HepG2 (cell line): ENCODE measurements around the gene TPM2. TPM values are rescaled to one million over a fixed set of nuclear protein-coding genes. Genes with fewer than 3 reads are reported as not detected.

ENCODE experiments used
- ARID5B ChIP-seq: IDR thresholded peaks from 2 replicates; pipeline ENCODE4 v1.4.0; 2020; ENCODE audit warnings: mild to moderate bottlenecking, missing genetic modification reagents
- EP300 ChIP-seq, 3 experiments: sonication (generic) in 1 of 3; formaldehyde crosslinking in 1 of 3; IDR thresholded peaks; 2 replicates each; pipeline versions ENCODE4 v1.5.1 to v1.6.1; 2011 to 2020; ENCODE audit warnings: low read depth in 2 of 3, low read length in 2 of 3, borderline replicate concordance in 1 of 3, improper control_type of control experiment in 1 of 3, mild to moderate bottlenecking in 1 of 3, missing genetic modification reagents in 1 of 3, moderate library complexity in 1 of 3
- FOSL2 ChIP-seq: sonication (generic); formaldehyde crosslinking; IDR thresholded peaks from 2 replicates; pipeline ENCODE4 v1.4.0; 2020; ENCODE audit warnings: missing genetic modification reagents
- HMG20A ChIP-seq: IDR thresholded peaks from 2 replicates; pipeline ENCODE4 v1.6.1; 2016; ENCODE audit warnings: borderline replicate concordance
- MXD4 ChIP-seq: IDR thresholded peaks from 2 replicates; pipeline ENCODE4 v1.6.1; 2016; ENCODE audit warnings: mild to moderate bottlenecking, missing biosample characterization, missing genetic modification reagents
- NFKB2 ChIP-seq: sonication (generic); formaldehyde crosslinking; IDR thresholded peaks from 2 replicates; pipeline ENCODE4 v1.4.0; 2020; ENCODE audit warnings: missing genetic modification reagents, borderline replicate concordance
- PHF21A ChIP-seq: sonication (generic); formaldehyde crosslinking; IDR thresholded peaks from 2 replicates; pipeline ENCODE4 v1.5.0; 2020; ENCODE audit warnings: mild to moderate bottlenecking, missing genetic modification reagents
- SIX4 ChIP-seq: sonication (generic); formaldehyde crosslinking; IDR thresholded peaks from 2 replicates; pipeline ENCODE4 v1.4.0; 2020; ENCODE audit warnings: missing genetic modification reagents
- TFE3 ChIP-seq: IDR thresholded peaks from 2 replicates; pipeline ENCODE4 v1.6.1; 2016
- THAP9 ChIP-seq: sonication (generic); formaldehyde crosslinking; IDR thresholded peaks from 2 replicates; pipeline ENCODE4; 2020; ENCODE audit warnings: missing genetic modification reagents, mild to moderate bottlenecking, borderline replicate concordance
- YEATS2 ChIP-seq: sonication (generic); formaldehyde crosslinking; IDR thresholded peaks from 2 replicates; pipeline ENCODE4 v1.4.0; 2020; ENCODE audit warnings: missing genetic modification reagents, borderline replicate concordance
- ZMAT3 ChIP-seq: sonication (generic); formaldehyde crosslinking; conservative IDR thresholded peaks from 2 replicates; pipeline ENCODE4 v1.7.0; 2021; ENCODE audit warnings: missing genetic modification reagents
- ZNF496 ChIP-seq: sonication (generic); formaldehyde crosslinking; IDR thresholded peaks from 2 replicates; pipeline ENCODE4 v1.8.1; 2023; ENCODE audit warnings: mild to moderate bottlenecking, moderate library complexity, missing genetic modification reagents; ENCODE audit not compliant: insufficient replicate concordance
- ZNF780A ChIP-seq: sonication (generic); formaldehyde crosslinking; IDR thresholded peaks from 2 replicates; pipeline ENCODE4 v1.8.0; 2022; ENCODE audit warnings: mild to moderate bottlenecking, missing genetic modification reagents, moderate library complexity
- ZNF782 ChIP-seq: sonication (generic); formaldehyde crosslinking; IDR thresholded peaks from 2 replicates; pipeline ENCODE4 v1.4.0; 2020; ENCODE audit warnings: missing genetic modification reagents, mild to moderate bottlenecking, borderline replicate concordance
- polyA plus RNA-seq, 8 experiments: library from polyadenylated mRNA; depleted of rRNA in 3 of 8; stranded (reverse) in 7 of 8; unstranded in 1 of 8; fragments of >200 nt; fragmentation: Illumina TruSeq in 4 of 8; extraction: Trizol in 4 of 8; gene quantifications; 2 replicates each; pipeline versions ENCODE4 v1.2.1 to v1.2.3, GENCODE V29; 2011 to 2016; ENCODE audit warnings: low read depth in 4 of 8, missing spikeins in 1 of 8, mixed read lengths in 1 of 8; ENCODE audit not compliant: insufficient read depth in 1 of 8
- total RNA-seq, 5 experiments: library from RNA; depleted of rRNA; stranded (reverse); fragments of >200 nt; fragmentation: Illumina TruSeq; extraction: Trizol; gene quantifications; 2 replicates each; pipeline ENCODE4 v1.2.3, GENCODE V29; 2016; ENCODE audit warnings: low read depth in 1 of 5
- TF ChIP-seq, protein P1 (sequence below): fragments of 450-650 bp; IDR thresholded peaks from 2 replicates; pipeline ENCODE4 v1.6.1; 2017

TPM2 gene
- total and polyA plus RNA-seq, 2 of the 13 experiments (the other 11 are each of a cell fraction or from before 2014, with no cell fraction given) = 3.1 to 10.7 TPM

DNA sequence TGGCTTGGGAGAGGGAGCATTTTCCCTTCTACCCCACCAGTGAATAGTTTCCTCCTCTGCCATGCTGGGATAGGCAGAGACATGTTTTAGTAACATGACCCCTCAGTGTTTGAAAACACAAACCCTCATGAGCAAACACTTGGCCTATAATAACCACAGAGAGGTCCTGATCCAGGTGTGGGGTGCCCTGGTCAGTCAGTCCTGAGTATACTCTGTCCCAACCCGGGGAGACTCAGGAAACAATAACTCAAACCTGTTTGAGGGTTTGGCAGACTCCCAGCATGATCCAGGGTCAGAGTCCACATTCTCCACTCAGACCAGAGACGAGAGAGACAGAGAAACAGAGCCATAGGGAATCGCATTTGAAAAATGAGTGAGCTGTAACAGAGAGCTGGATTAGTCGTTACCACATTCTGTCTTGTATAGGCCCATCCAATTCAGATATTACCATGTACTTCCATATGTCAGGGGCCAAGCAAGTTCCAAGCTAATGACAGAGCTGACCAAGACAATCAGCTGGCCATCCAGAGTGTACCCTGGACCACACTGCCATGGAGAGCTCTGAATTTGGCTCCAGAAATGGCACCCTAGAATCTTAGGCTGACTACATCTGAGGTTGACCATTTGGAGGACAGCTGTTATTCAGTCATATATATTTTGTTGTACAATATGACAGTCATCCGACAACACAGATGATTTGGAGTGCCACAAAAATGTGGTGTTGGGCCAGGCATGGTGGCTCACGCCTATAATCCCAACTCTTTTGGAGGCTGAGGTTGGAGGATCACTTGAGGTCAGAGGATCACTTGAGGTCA lies 20.2 kb downstream of the TPM2 start (continued):
- TF ChIP-seq ZNF780A (CRISPR knock-in tag) (0 out of 2 replicates have a peak, but pooled peaks have one; percentile 42), PHF21A (peak; percentile 99), YEATS2 (CRISPR knock-in tag) (peak; percentile 59; the same call in 1 of the 2 replicates), TFE3 (CRISPR knock-in tag) (peak; percentile 52), ZNF496 (CRISPR knock-in tag) (no peak), HMG20A (CRISPR knock-in tag) (peak; percentile 64; the same call in 1 of the 2 replicates), ZNF782 (CRISPR knock-in tag) (no peak), MXD4 (CRISPR knock-in tag) (peak; percentile 55; the same call in 1 of the 2 replicates), EP300 (IDR thresholded peaks at IDR 0.05; ENCODE audit: low read depth in 2 of 2, low read length in 2 of 2) (peak in 1 of 2 experiments; percentile 70; a peak in 2 of 4 replicates), EP300 (CRISPR knock-in tag; IDR thresholded peaks at IDR 0.05; ENCODE audit: borderline replicate concordance) (peak; percentile 23; the same call in 1 of the 2 replicates), NFKB2 (CRISPR knock-in tag) (no peak), SIX4 (CRISPR knock-in tag) (peak; percentile 93), ZMAT3 (no peak), FOSL2 (CRISPR knock-in tag) (peak; percentile 45; the same call in 1 of the 2 replicates), THAP9 (CRISPR knock-in tag) (no peak), ARID5B (CRISPR knock-in tag) (peak; percentile 75)
- TF ChIP-seq, protein P1, sequence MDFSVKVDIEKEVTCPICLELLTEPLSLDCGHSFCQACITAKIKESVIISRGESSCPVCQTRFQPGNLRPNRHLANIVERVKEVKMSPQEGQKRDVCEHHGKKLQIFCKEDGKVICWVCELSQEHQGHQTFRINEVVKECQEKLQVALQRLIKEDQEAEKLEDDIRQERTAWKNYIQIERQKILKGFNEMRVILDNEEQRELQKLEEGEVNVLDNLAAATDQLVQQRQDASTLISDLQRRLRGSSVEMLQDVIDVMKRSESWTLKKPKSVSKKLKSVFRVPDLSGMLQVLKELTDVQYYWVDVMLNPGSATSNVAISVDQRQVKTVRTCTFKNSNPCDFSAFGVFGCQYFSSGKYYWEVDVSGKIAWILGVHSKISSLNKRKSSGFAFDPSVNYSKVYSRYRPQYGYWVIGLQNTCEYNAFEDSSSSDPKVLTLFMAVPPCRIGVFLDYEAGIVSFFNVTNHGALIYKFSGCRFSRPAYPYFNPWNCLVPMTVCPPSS = no peak
